CD4-positive, alpha-beta T cell treated with Interleukin-2 at 100 ng/mL for 4 hours (primary cell): ENCODE measurements around the gene CTDSP2.
"Not testable (repeated sequence)": the region's sequence is repeated elsewhere in the genome, so short reads cannot be mapped to it uniquely, and the experiment has no call there.

Experiments
- DNase-seq: peaks from one replicate; pipeline ENCODE4 v3.0.0-alpha.2; 2020; ENCODE audit warnings: low spot score

CTDSP2 gene

GRCh38 chr12:57835366-57836288 is 10.9 kb downstream of the CTDSP2 start:
- DNase-seq, result no peak

GRCh38 chr12:57834086-57834876 is 12.2 kb downstream of the CTDSP2 start:
- no peak for DNase-seq

- DNase-seq, result no peak
Measured at GRCh38 chr12:57833672-57834071, 12.9 kb downstream of the CTDSP2 start.

- no peak for DNase-seq
Measured at GRCh38 chr12:57832966-57833365, 13.6 kb downstream of the CTDSP2 start.

GRCh38 chr12:57830393-57830792 is 16.1 kb downstream of the CTDSP2 start:
- no peak for DNase-seq

- DNase-seq, result no peak
Measured at GRCh38 chr12:57829025-57829777, 17.3 kb downstream of the CTDSP2 start.

GRCh38 chr12:57826966-57827365 is 19.6 kb downstream of the CTDSP2 start:
- no peak for DNase-seq

- no peak for DNase-seq
Measured at GRCh38 chr12:57826400-57826799, 20.1 kb downstream of the CTDSP2 start.

- DNase-seq, result no peak
Measured at GRCh38 chr12:57825451-57825850, 21.1 kb downstream of the CTDSP2 start.

- DNase-seq, result no peak
Measured at GRCh38 chr12:57823908-57824640, 22.5 kb downstream of the CTDSP2 start.

- DNase-seq, result no peak
Measured at GRCh38 chr12:57823131-57823907, 23.2 kb downstream of the CTDSP2 start.

- no peak for DNase-seq
Measured at GRCh38 chr12:57822392-57823130, 24.0 kb downstream of the CTDSP2 start.

GRCh38 chr12:57821474-57822214 is 24.9 kb downstream of the CTDSP2 start:
- DNase-seq, result no peak

GRCh38 chr12:57821015-57821414 is 25.5 kb downstream of the CTDSP2 start:
- not testable (repeated sequence) for DNase-seq

GRCh38 chr12:57820119-57820518 is 26.4 kb downstream of the CTDSP2 start:
- DNase-seq, result not testable (repeated sequence)

GRCh38 chr12:57817990-57818331 is 28.6 kb downstream of the CTDSP2 start:
- not testable (repeated sequence) for DNase-seq

GRCh38 chr12:57817261-57817989 is 29.1 kb downstream of the CTDSP2 start:
- DNase-seq, result no peak

GRCh38 chr12:57816855-57817151 is 29.7 kb downstream of the CTDSP2 start:
- DNase-seq, result no peak
